Mesothelial cell of epicardium (in vitro differentiated cells): ENCODE measurements around the gene LUZP4. TPM values are rescaled to one million over a fixed set of nuclear protein-coding genes. Genes with fewer than 3 reads are reported as not detected.
A peak's percentile ranks its signal among the peaks of the same experiment; 100 is the strongest.
"Not testable (repeated sequence)": the region's sequence is repeated elsewhere in the genome, so short reads cannot be mapped to it uniquely, and the experiment has no call there.

Experiments
- DNase-seq, 2 experiments: peaks; one replicate each; pipeline ENCODE4 v3.0.0; 2021; ENCODE audit warnings: low spot score in 2 of 2; ENCODE audit not compliant: unreplicated experiment in 2 of 2
- H3K27ac Mint-ChIP-seq: 2 replicates; pipeline ENCODE4 v1.8.0; 2021; ENCODE audit warnings: mixed read lengths
- H3K27me3 Mint-ChIP-seq: 2 replicates; pipeline ENCODE4 v1.8.0; 2021; ENCODE audit warnings: low read depth, mixed read lengths
- H3K36me3 Mint-ChIP-seq: 2 replicates; pipeline ENCODE4 v1.8.0; 2021; ENCODE audit warnings: mixed read lengths
- H3K4me1 Mint-ChIP-seq: 2 replicates; pipeline ENCODE4 v1.8.0; 2021; ENCODE audit warnings: mixed read lengths
- H3K4me3 Mint-ChIP-seq: 2 replicates; pipeline ENCODE4 v1.8.0; 2021; ENCODE audit warnings: mild to moderate bottlenecking, moderate library complexity, mixed read lengths
- H3K9me3 Mint-ChIP-seq: 2 replicates; pipeline ENCODE4 v1.8.0; 2021; ENCODE audit warnings: mixed read lengths
- CTCF ChIP-seq: fragments of 200-600 bp; sonication (generic); IDR thresholded peaks from one replicate; pipeline ENCODE4 v1.5.0; 2021; ENCODE audit warnings: antibody characterized with exemption; ENCODE audit not compliant: unreplicated experiment
- total RNA-seq: library from RNA; stranded (reverse); gene quantifications from 3 replicates; pipeline ENCODE4 v1.2.1, GENCODE V29; 2021

Gene LUZP4
- total RNA-seq, 1 donor from 2014 or later, result not detected

- no peak for DNase-seq
- H3K27ac Mint-ChIP-seq, result peak overlapping the region; percentile 78
Measured at GRCh38 chrX:115337491-115338144, 48.1 kb downstream of the LUZP4 start.

DNA sequence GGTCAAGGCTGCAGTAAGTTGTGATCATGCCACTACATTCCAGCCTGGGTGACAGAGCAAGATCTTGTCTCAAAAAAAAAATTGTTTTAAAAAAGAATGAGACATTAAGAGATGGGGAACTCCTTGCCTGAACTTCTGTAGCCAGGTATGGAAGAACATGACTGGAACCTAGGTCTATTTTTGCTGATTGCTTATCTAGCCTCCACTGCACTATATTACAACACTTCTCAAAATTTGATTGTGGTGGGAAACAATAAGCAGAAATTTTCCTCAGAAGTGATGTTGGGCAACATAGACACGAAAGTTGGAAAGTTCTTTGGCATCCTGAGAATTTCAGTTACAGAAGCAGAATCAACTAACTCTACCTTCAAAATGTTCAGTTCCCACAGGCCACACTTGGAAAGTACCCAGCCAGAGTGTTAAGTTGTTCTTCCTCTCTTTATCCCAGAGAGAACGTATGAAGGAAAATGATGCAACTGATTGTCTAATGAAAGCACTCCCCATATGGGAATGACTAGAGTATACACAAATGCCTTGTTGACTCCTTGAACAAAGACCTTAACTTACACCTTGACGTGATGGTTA is 50.0 kb downstream of the LUZP4 start:
- TF ChIP-seq CTCF, result no peak
- Mint-ChIP-seq H3K4me1 (peaks cover 42% of the 10 kb centered on the region), H3K4me3 (no peak overlapping the region), H3K27ac (no peak overlapping the region), H3K36me3 (no peaks in the 10 kb centered on the region), H3K9me3 (no peaks in the 10 kb centered on the region), H3K27me3 (no peaks in the 10 kb centered on the region)
- no peak for DNase-seq

More at GRCh38 chrX:115337491-115338144, 48.1 kb downstream of the LUZP4 start:
- peaks cover 3% of the 10 kb centered on the region for H3K9me3 Mint-ChIP-seq
- H3K27me3 Mint-ChIP-seq, result no peaks in the 10 kb centered on the region
- H3K4me3 Mint-ChIP-seq, result no peak overlapping the region
- no peak for TF ChIP-seq CTCF
- peaks cover 36% of the 10 kb centered on the region for H3K4me1 Mint-ChIP-seq
- H3K36me3 Mint-ChIP-seq, result no peaks in the 10 kb centered on the region

DNA sequence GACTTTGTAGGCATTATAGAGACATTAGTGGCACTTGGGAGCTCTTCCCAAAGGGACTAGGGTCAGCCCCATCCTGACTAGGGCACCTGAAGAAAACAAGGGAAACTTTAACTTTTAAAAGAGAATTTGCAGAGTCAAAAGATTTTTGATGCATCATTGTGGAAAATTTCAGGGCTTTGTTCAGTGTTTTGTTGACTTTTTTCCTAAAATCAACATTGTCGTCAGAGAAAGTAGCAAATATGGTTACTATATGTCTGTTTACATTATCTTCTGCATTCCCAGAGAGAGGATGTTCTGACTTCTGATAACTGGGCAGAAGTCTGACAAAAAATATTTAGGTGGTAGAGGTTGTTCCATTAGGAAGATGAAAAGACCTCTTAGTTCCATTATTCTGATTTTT is 51.9 kb downstream of the LUZP4 start:
- no peak for TF ChIP-seq CTCF
- Mint-ChIP-seq H3K4me3 (no peak overlapping the region), H3K36me3 (peaks cover 3% of the 10 kb centered on the region), H3K9me3 (no peaks in the 10 kb centered on the region), H3K27ac (peak overlapping the region; percentile 77), H3K27me3 (no peaks in the 10 kb centered on the region), H3K4me1 (peaks cover 59% of the 10 kb centered on the region)
- DNase-seq, result no peak

DNA sequence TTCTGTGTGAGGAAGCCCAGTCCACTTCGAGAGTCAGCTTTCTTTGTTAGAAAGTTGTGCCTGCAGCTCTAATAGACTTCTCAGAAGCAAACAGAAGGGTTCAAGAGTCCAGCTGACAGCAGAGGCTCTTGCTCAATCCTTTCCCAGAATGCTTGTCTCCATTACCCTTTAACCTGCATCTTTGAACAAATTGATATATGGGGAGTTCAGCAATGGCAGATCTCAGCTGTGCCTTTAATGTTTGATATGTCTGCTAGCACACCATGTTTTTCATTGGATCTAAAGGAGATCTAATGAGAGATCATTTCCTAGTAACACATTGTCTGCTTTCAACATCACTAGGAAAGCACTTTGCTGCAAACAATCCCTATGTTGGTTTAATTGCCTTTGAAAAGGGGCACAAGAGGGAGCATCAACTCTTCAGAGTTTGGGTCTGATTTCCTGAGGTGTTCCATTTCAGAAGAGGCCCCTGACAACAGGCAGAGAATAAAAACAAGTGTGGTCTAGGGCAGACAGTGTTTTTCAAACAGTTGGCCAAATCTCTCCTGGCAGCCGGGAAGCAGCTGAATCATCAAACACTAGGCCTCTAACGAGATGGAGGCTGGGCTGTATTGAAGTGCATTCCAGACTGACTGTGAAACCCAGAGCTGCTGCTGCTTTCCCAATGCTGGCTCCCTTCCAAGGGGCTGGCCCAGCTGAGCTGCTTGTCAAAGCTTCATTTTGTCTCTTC is 55.5 kb downstream of the LUZP4 start:
- H3K36me3 Mint-ChIP-seq, result peaks cover 8% of the 10 kb centered on the region
- H3K4me1 Mint-ChIP-seq, result peaks cover 45% of the 10 kb centered on the region
- DNase-seq, result peak; percentile 83 to 92
- H3K9me3 Mint-ChIP-seq, result peaks cover 10% of the 10 kb centered on the region
- H3K4me3 Mint-ChIP-seq, result no peak overlapping the region
- H3K27ac Mint-ChIP-seq, result peak overlapping the region; percentile 97
- TF ChIP-seq CTCF, result no peak
- no peaks in the 10 kb centered on the region for H3K27me3 Mint-ChIP-seq

DNA sequence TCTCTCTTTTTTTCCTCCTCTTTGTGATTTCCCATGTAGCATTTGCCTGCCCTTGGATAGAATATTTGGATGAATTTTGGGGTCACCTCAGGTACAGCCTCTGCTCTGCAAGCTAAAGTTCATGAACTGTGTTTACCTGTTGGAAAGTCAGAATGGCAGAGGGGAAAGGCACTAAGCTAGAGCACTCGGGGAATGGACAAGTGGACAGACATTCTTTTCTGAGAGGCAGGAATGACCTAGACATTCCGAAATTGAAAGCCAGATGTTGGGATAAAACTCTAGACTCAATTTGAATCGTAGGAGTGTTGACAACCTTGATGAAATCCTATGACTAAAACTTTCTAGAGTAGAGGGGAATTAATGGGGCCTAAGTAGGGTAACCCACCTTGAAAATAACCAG is 56.1 kb downstream of the LUZP4 start:
- Mint-ChIP-seq H3K4me1 (peaks cover 41% of the 10 kb centered on the region), H3K27me3 (no peaks in the 10 kb centered on the region), H3K27ac (peak overlapping the region; percentile 97), H3K9me3 (peaks cover 14% of the 10 kb centered on the region), H3K36me3 (peaks cover 8% of the 10 kb centered on the region), H3K4me3 (no peak overlapping the region)
- TF ChIP-seq CTCF, result no peak
- no peak for DNase-seq

DNA sequence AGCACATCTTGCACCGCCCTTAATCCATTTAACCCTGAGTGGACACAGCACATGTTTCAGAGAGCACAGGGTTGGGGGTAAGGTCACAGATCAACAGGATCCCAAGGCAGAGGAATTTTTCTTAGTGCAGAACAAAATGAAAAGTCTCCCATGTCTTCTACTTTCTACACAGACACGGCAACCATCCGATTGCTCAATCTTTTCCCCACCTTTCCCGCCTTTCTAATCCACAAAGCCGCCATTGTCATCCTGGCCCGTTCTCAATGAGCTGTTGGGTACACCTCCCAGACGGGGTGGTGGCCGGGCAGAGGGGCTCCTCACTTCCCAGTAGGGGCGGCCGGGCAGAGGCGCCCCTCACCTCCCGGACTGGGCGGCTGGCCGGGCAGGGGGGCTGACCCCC is 57.2 kb downstream of the LUZP4 start:
- H3K4me3 Mint-ChIP-seq, DNase-seq, H3K36me3 Mint-ChIP-seq, H3K27ac Mint-ChIP-seq, H3K27me3 Mint-ChIP-seq: not testable (repeated sequence)
- Mint-ChIP-seq H3K4me1 (peaks cover 39% of the 10 kb centered on the region), H3K9me3 (peaks cover 14% of the 10 kb centered on the region)
